A172 (cell line): ENCODE results near the gene TENT5C. TPM values are rescaled to one million over a fixed set of nuclear protein-coding genes. Genes with fewer than 3 reads are reported as not detected.
A peak's percentile ranks its signal among the peaks of the same experiment; 100 is the strongest.

Source experiments
- DNase-seq: peaks from one replicate; pipeline ENCODE4 v3.0.0-alpha.2; 2015; ENCODE audit warnings: low spot score
- total RNA-seq: library from RNA; depleted of rRNA; stranded (reverse); fragments of >200 nt; shearing (Covaris generic); gene quantifications from 2 replicates; pipeline ENCODE4 v1.2.3, GENCODE V29; 2014

The TENT5C gene
- total RNA-seq, 1 experiment from 2014 or later = 0.31 TPM

GRCh38 chr1:117634631-117635030 lies 28.8 kb downstream of the TENT5C start:
- DNase-seq = no peak

GRCh38 chr1:117635805-117636204 lies 30.0 kb downstream of the TENT5C start:
- DNase-seq = no peak

GRCh38 chr1:117636637-117637425 lies 31.0 kb downstream of the TENT5C start:
- no peak for DNase-seq

DNA sequence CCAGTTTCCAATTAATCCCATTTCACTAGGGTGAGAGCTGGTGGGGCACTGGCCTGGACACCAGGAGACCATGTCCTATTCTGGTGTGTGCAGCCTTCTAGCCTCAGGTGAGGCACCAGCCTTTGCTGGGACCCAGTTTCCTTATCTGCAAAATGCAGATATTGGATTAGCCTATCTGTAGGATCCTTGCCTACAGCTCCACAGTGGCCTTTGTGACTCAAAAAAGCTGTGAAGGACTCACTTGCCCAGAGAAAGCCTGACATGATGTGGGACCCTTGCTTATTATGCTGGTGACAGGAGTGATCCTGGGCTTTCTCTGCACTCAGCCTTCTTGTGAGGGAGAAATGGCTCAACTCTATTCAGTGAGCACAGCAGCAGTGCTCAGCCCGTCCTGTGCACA lies 32.3 kb downstream of the TENT5C start:
- DNase-seq = no peak

DNA sequence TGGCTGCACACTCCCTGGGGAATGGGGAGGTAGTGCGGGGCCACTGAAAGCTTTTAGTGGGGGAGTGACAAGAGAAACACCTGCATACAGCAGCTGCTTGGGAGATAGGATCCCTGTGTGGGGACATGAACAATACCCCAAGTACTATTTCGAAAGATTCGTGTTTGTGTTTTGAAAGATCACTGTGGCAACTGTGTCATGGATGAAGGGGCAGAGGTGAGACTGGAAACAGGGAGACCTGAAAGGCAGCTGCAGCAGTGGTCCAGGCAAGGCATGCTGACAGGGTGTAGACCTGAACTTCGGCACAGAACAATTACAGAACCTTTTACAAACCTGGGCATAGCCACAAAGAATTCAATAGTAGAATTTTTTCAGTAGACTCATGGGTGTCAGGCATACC lies 32.9 kb downstream of the TENT5C start:
- no peak for DNase-seq

- no peak for DNase-seq
These were observed 33.9 kb downstream of the TENT5C start for GRCh38 chr1:117639741-117640140.

DNA sequence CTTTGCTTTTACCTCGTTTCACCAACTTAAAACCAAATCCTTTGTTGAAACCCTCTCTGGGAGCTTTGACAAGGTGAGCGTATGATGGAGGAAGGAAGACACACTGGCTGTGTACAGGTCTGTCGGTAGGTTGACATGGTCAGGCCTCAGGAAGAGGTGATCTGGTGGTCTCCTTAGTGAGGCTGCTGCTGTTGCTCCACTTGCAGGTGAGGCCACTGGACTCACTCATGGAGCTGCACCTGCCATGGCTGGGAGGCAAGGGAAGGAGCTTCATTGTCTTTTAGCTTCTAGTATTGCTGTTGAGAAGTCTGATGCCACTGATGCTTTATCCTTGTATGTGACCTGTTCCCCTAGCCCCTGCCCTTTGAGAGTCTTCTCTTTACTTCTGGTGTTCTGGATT lies 35.7 kb downstream of the TENT5C start:
- DNase-seq = no peak

DNA sequence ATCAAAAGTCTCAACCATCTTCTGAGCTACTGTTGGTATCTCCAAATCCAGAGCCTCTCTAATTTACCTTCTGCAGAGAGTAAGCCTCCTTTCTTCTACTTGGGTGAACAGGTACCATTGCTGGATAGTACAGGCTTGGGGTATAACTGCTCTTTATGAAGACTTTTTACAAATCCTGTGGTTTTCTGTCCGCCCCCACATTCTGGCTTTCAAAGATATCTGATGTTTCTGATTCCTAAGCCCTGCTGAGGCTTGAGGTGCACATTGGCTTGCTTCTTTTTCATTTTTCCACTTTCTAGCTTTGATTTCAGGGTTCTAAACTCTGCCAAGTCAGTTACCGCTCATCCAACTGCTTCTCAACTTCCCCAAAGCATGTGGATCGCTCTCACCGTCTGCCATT lies 37.1 kb downstream of the TENT5C start:
- DNase-seq = no peak

GRCh38 chr1:117643601-117644000 lies 37.8 kb downstream of the TENT5C start:
- DNase-seq = no peak

- no peak for DNase-seq
These were observed 39.0 kb downstream of the TENT5C start for GRCh38 chr1:117644696-117645311.

- DNase-seq = no peak
These were observed 39.5 kb downstream of the TENT5C start for GRCh38 chr1:117645343-117645742.

GRCh38 chr1:117646007-117646811 lies 40.4 kb downstream of the TENT5C start:
- DNase-seq = no peak

- DNase-seq = no peak
These were observed 41.1 kb downstream of the TENT5C start for GRCh38 chr1:117646956-117647355.

DNA sequence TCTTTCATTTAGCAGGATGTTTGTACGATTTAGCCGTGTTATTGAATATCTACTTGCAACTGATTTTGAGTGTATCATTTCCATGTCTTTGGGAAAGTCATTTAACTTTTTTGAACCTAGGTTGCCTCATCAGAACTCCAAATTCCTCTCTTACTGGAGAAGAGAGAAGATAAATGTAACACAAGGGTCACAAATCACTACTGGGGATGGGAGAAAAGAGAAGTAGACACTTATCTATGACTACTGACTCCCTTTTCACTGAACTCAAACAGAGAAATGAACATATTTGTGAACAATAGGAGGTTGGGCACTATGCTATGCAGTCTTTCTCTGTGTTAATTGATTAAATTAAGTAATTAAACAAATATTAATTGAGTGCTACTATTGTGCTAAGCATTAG lies 42.2 kb downstream of the TENT5C start:
- no peak for DNase-seq

DNA sequence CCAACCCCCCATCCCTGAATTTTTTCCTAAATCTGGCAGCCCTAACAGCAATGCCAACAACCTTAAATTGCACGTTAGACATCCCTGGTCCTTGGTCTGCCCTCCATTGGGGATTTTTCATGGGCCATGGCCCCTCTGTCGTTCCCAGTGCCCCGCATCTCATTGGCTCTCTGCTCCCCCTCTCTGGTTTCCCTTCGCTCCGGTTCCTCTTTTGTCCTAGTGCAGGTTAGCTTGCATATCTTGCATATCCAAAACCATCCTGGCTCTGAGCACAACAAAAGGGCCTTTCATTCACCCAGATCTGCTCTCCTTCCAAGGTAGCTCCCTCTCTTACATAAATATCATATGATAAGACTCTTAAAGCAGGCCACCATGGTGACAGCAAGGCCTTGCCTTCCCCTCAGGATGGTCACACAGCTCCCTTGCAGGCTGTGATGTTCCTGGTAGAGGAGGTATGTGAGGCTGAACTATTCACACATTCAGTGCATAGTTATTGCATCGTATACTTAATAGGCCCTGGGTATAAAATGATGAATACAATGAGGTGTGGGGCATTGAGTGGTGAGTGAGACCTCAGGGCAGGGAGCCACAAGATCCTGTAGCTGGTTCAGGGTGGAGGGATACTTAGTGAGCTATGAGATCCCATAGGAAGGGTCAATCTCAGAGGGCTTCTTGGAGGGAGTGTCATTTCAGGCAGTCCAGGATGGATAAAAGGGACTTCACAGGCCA lies 45.2 kb downstream of the TENT5C start:
- DNase-seq = no peak

DNA sequence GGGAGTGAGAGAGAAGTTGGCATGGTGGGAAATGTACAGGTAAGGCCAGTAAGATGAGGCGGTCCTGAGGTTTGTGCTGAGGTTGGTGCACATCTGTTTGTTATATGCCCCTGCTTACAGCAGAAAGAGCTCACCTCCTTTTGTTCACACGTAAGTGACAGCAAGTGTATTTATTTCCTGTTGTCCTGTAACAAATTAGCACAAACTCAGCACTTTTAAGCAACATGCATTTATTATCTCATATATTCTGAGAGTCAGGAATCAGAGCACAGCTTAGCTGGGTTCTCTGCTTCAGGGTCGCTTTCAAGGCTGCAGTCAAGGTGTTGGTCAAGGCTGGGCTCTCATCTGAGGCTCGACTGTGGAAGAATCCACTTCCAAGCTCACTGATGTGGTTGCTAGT lies 45.8 kb downstream of the TENT5C start:
- no peak for DNase-seq

DNA sequence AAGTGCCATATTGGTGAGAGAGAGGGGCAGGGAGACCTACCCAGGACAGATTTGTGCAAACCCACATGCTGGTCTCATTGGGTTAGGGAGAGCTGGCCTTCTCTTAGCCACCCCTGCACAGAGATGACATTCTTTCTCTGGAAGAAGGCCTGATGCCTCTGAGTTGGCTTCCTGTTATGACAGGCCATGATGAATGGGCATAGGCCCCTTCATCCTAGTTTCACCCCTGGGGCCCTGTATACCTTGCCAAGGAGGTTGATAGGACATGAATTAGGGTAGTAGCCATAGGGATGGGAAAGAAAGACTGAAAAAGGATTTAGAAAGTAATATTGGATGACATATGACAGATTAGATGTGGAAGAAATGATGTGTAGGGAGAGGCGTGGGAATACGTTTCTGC lies 46.6 kb downstream of the TENT5C start:
- DNase-seq = peak; percentile 13

DNA sequence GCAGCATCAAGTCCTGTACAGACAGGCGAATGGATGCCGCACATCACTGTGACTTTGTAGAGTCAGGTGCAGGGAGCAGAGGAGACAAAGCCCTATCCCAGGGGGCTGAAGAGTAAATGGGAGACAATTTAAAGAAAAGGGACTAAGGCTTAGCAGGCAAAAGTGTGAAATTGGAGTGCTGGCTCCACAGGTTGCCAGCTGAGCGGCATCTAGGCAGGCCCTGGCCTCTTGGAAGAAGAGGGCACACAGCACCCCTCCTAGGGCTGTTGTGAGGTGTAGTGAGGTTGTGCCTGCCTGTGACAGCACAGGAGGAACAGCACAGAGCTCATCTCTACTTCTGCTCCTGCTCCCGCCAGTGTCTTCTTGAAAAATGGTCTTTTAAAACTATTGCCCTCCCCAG lies 47.3 kb downstream of the TENT5C start:
- no peak for DNase-seq

- DNase-seq = no peak
These were observed 48.1 kb downstream of the TENT5C start for GRCh38 chr1:117653732-117654492.

GRCh38 chr1:117654493-117655219 lies 48.8 kb downstream of the TENT5C start:
- no peak for DNase-seq

DNA sequence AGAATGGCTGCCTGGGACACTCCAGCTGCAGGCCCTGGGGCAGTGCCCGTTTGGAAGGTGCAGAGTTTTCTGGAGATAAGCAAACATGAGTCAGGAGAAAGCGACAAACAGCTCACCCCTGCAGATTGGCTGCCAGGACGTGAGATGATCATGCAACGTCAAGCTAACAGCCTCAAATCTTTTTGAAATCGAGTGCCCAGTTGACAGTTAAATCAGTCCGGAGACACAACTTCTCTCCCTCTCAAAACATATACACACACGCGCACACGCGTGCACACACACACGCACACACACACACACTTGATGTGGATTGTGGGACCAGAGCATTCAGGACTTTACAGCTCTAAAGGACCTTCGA lies 49.4 kb downstream of the TENT5C start:
- DNase-seq = peak; percentile 49
